GM12891 (cell line): Measurements from ENCODE around the gene SLCO4A1.

Source experiments
- POLR2A ChIP-seq: IDR thresholded peaks from 2 replicates; pipeline ENCODE4 v1.6.1; 2011; ENCODE audit warnings: low read depth, low read length, control low read depth
- POLR2AphosphoS5 ChIP-seq: IDR thresholded peaks from 2 replicates; pipeline ENCODE4 v1.6.1; 2011; ENCODE audit warnings: low read depth, low read length, control low read depth

- no peak for TF ChIP-seq POLR2A
- no peak for TF ChIP-seq POLR2AphosphoS5
Measured at GRCh38 chr20:62605236-62605943, 36.9 kb upstream of the SLCO4A1 start.
